ENCODE data around the gene NR6A1.
A peak's percentile ranks its signal among the peaks of the same experiment; 100 is the strongest.

Gene NR6A1

GRCh38 chr9:124479947-124480620 is 291.0 kb downstream of the NR6A1 start:
- no peak for DNase-seq

GRCh38 chr9:124479371-124479770 is 291.7 kb downstream of the NR6A1 start:
- no peak for DNase-seq

DNA sequence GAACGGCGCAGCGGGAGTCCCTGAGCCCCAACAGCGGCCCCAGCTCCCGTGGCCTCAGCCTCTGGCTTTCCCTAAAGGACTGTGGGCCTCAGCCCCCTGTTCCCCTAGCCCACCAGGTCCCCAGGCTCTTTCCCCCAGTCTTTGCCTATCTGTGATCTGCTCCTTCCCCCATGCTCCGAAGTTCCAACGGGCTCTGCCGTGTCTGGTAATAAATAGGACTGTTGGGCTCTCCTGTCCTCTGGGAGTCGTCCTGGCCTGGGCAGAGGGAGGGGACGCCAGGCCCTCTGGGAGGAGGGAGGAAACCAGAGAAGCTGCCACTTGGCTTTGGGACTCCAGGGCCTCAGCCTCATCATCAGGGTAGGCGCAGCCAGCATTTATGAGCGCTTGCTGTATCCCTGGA is 292.8 kb downstream of the NR6A1 start:
- no peak for DNase-seq

GRCh38 chr9:124477648-124478285 is 293.3 kb downstream of the NR6A1 start:
- DNase-seq, result peak in 1 of 2 experiments; percentile 45

DNA sequence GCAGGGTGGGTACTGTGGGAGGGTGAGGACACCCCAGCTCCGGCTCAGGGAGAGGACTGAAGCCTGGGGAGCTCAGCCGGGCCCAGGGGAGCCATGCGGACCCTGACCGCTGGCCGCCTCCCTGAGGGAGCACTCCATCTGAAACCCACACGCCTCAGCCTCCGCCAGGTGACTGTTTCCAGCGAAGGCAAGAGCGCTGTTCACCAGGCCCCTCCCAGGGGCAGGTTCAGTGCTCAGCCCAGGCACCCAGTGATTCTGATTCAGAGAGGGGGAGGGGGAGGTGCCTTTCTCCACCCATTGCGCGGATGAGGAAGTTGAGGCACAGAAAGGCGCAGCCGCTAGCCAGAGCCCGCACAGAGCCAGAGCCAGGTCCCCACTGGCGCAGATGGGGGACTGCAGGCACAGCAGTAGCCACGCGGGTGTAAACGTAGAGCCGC is 293.9 kb downstream of the NR6A1 start:
- peak in 1 of 2 experiments; percentile 45 for DNase-seq

DNA sequence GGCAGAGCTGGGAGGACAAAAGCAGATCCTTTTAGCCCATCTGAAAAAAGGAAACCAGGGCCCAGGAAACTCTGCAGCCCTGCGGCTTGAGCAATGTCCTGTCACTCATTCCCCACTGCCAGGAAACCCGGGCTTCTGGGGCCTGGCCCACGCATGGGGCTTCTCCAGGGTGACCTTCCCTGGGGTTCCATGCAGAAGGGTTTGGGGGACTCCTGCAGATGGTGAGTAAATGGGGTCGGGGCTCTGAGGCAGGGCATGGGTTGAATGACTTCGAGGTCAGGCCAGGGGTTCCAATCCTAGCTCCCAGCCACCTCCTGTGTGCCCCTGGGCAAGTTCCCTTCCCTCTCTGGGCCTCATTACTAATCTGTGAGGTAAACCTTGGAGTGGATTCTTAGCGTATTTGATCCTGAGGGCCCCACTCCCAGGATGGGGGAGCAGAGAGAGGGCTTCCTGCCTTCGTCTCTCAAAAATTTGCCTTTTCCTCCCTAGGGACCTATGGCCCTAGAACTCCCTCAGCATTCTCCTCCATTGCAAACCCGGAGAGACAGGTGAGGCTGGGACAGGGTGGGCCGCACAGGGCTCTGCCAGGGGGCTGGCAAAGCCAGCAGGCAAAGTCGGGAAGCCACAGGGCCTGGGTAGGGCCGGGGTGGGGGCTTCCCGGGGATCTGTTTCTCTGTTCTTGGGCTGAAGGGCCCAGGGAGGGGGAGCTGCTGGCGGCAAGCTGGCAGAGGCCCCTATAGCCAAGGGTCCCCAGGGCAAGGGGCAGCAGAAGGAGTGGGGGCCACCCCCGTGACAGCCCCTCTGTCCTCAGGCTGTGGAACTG is 295.0 kb downstream of the NR6A1 start:
- DNase-seq, result no peak

DNA sequence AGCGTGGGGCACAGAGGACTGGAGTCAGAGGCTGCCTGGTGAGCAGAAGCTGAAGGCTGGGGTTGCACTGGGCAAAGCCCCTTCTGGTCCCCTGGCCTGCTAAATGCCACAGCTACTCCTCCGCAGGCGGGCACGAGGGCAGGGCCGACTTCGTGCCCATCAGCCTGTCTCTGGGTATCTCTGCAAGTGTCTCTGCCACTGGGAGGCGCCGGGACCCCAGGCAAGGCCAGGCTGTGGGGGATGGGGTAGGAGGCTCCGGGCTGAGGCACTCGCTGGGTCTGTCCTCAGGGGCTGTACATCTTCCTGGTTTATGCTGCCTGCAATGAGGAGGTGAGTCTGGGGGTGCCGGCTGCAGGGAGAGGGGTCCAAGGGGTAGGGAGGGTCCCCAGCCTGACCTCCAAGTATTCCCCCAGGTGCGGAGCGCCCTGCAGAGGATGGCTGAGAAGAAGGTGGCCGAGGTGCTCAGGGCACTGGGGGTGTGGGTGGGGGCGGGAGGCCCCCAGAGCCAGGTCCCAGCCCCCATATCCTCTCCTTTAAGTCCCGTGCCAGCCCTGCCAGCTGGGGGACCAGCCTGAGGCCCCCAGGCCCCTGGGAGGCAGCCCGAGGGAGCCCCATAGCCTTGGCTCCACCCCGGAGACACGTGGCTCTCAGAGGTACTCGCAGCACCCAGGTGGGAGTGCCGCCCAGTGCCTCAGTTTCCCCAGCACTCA is 295.8 kb downstream of the NR6A1 start:
- no peak for DNase-seq

DNA sequence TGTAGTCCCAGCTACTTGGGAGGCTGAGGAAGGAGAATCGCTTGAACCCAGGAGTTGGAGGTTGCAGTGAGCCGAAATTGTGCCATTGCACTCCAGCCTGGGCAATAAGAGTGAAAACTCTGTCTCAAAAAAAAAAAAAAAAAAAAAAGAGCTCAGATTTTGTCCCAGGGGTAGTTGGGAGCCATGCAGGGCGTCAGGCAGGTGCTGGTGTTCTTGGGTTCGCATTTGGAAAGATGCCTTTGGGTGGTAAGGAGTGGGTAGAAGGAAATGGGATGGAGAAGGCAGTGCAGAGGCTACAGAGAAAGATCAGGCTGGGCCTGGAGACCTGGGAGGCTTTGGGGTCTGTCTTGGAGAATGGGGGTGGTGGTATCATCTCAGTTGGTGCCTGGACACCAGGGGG is 297.0 kb downstream of the NR6A1 start:
- DNase-seq, result no peak

DNA sequence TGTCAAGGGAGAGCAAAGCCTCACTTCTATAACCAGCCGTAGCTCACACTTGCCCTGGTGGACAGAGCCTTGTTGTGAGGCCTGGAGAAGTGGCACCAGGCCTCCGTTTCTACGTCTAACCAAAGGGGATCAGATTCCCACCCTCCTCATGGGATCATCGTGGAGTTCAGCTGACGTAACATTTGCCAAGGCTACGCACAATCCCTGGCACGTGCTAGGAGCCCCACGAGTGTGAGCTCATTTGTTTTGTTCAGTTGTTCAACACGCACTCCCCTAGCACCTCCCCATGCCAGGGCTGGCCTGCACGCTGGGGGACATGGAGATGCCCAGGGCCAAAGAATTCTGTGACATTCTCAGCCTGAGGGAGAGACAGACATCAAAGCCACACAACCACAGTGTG is 297.8 kb downstream of the NR6A1 start:
- no peak for DNase-seq

DNA sequence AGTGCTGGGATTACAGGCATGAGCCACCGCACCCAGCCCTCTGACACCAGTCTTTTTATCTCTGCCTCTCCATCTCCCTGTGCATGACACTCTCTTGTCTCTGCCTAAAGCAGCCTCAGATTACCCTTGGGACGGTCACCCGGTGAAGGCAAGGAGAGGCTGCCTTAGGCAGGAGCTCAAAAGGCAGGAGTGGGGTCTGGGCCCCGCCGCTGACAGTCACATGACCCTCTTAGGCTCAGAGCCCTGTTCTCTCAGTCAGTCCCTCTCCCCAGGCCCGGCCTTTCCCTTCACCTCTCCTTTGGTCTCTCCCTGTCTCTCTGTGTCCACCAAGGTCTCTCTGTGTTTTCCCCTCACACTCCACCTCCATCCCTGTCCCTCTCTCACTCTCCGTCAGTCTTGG is 298.3 kb downstream of the NR6A1 start:
- no peak for DNase-seq

DNA sequence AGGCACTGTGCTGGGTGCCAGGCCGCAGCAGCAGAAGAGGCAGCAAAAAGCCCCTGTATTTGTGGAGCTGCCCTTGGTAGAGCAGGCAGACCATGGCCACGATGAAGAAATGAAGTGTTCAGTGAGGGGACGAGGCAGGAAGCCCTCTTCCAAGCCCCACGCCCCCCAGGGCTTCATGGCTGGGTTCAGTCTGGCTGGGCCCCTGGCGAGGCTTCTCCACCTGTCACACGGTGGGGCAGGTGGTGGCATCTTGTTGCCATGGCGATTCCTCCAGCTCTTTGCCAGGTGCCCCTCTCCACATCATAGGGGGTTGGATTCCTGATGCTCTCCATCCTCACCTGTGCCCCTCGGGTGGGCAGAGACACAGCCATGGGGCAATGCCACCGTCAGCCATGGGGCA is 299.4 kb downstream of the NR6A1 start:
- DNase-seq, result no peak

DNA sequence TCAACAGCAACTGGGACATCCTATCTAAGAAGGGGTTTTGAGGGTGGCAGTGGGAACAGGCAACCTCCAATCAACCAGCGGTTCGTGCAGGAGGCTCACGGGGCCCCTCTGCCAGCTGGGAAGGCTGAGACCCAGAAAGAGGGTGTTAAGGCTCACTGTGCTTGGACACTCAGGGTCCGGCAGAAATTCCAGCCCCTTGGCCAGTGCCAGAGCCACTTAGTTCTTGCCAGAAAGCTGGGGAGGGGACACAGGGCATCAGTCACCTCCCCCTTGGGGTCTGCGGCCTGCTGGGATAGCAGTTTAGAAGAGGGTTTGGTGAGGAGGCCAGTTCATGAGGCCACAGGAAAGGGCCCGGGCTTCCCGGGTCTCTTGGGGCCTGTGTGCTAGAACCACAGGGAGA is 300.4 kb downstream of the NR6A1 start:
- no peak for DNase-seq

GRCh38 chr9:124470306-124470705 is 300.8 kb downstream of the NR6A1 start:
- no peak for DNase-seq

DNA sequence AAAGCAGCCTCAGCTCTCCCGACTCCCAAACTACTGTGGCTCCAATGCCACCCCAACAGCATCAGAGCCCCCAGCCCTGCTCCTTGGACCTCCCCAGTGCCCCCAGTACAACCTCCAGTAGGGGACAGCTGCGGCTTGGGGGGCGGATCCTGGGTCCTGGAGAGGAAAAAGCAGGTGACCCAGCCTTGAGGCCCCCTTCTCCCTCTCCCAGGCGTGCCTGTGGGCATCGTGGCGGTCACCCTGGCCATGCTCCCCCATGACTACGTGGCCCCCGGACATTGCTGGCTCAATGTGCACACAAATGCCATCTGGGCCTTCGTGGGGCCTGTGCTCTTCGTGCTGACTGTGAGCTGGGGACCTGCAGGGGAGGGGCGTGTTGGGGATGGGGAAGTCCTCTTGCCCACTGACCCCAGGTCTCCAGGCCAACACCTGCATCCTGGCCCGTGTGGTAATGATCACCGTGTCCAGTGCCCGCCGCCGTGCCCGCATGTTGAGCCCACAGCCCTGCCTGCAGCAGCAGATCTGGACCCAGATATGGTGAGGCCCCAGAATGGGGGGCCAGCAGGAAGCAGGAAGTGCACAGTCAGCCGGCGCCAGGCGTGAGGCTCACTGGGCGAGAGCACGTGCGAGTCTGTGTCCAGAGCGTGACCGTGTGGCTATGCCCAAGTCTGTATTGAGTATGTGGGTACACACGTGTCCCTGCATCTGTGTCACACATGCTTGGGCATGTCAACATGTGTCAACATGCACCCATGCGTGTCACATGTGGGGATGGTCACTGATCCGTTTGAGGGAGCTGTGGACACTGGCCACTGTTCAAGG is 301.9 kb downstream of the NR6A1 start:
- DNase-seq, result no peak

DNA sequence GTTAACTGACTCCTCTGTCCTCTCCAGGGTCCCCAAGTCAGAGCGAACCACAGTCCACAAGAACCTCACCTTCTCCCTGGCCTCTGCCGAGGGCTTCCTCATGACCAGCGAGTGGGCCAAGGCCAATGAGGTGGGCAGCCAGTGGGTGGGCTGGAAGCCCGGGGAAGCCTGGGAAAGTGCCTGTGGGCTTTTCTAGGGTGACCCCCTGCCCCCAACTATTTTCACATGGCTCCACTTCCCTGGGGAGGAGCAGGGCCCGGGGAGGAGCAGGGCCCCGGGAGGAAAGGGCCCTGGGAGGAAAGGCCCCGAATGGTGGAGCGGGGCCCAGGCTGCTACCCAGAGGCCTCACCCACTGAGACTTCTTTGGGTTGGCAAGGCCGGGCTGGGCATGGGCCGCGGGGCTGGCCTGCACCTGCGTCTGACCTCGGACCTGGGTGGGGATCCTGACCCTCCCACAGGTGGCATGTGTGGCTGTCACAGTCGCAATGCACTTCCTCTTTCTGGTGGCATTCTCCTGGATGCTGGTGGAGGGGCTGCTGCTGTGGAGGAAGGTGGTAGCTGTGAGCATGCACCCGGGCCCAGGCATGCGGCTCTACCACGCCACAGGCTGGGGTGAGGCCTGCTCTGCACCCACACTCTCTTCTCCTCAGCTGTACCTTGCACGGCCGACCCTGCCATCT is 302.9 kb downstream of the NR6A1 start:
- no peak for DNase-seq

- DNase-seq, result no peak
These were observed 303.6 kb downstream of the NR6A1 start for GRCh38 chr9:124467410-124468060.
